Activated naive CD4-positive, alpha-beta T cell treated with anti-CD3 and anti-CD28 coated beads, Interleukin-2, amount 10 ng/mL, durations not matched to agents 7 days and 5 days (primary cell): ENCODE measurements around the gene GOLM1.
A peak's percentile ranks its signal among the peaks of the same experiment; 100 is the strongest.
"Not testable (repeated sequence)": the region's sequence is repeated elsewhere in the genome, so short reads cannot be mapped to it uniquely, and the experiment has no call there.

Experiments used
- CTCF ChIA-PET: fragments of 350-600 bp; sonication (Branson Sonifier 250); formaldehyde crosslinking; loops from one replicate; lab custom pipeline; 2021; ENCODE audit warnings: antibody characterized with exemption; lab: Charles Lee
- DNase-seq: peaks from one replicate; pipeline ENCODE4 v3.0.0-alpha.2; 2020
- H3K27ac Mint-ChIP-seq: one replicate; pipeline ENCODE4 v1.8.0; 2021; ENCODE audit warnings: mild to moderate bottlenecking, moderate library complexity, mixed read lengths
- H3K27me3 Mint-ChIP-seq: one replicate; pipeline ENCODE4 v1.8.0; 2021; ENCODE audit warnings: mild to moderate bottlenecking, mixed read lengths
- H3K36me3 Mint-ChIP-seq: one replicate; pipeline ENCODE4 v1.8.0; 2021; ENCODE audit warnings: mixed read lengths
- H3K4me1 Mint-ChIP-seq: one replicate; pipeline ENCODE4 v1.8.0; 2021; ENCODE audit warnings: mixed read lengths
- H3K4me3 Mint-ChIP-seq: one replicate; pipeline ENCODE4 v1.8.0; 2021; ENCODE audit warnings: mild to moderate bottlenecking, moderate library complexity, mixed read lengths
- H3K9me3 Mint-ChIP-seq: one replicate; pipeline ENCODE4 v1.8.0; 2021; ENCODE audit warnings: mixed read lengths

The GOLM1 gene

GRCh38 chr9:86098824-86099700 lies at the start of gene GOLM1:
TSS of gene GOLM1 (minus strand) at chr9:86099558. CDS start at chr9:86079320, 20,238 bp downstream.
- Mint-ChIP-seq H3K27me3 (peaks cover 71% of the 10 kb centered on the region), H3K4me3 (peak within 1 kb of the TSS; percentile 82), H3K9me3 (no peaks in the 10 kb centered on the region), H3K27ac (no peak within 1 kb of the TSS), H3K36me3 (no peaks in the 10 kb centered on the region), H3K4me1 (peaks cover 16% of the 10 kb centered on the region)
- DNase-seq = peak; percentile 46
- CTCF ChIA-PET = no interaction called here

GRCh38 chr9:86146671-86147070 lies 47.3 kb upstream of the GOLM1 start:
- H3K9me3 Mint-ChIP-seq, CTCF ChIA-PET, DNase-seq, H3K4me1 Mint-ChIP-seq, H3K36me3 Mint-ChIP-seq, H3K27me3 Mint-ChIP-seq, H3K27ac Mint-ChIP-seq, H3K4me3 Mint-ChIP-seq: not testable (repeated sequence)

- H3K36me3 Mint-ChIP-seq, DNase-seq, H3K27me3 Mint-ChIP-seq, CTCF ChIA-PET, H3K9me3 Mint-ChIP-seq, H3K27ac Mint-ChIP-seq, H3K4me1 Mint-ChIP-seq, H3K4me3 Mint-ChIP-seq: not testable (repeated sequence)
Observed at GRCh38 chr9:86145960-86146359, 46.6 kb upstream of the GOLM1 start.

- Mint-ChIP-seq H3K4me3 (no peak overlapping the region), H3K36me3 (no peaks in the 10 kb centered on the region)
- DNase-seq = no peak
Observed at GRCh38 chr9:86142973-86143372, 43.6 kb upstream of the GOLM1 start.

GRCh38 chr9:86141843-86142242 lies 42.5 kb upstream of the GOLM1 start:
- Mint-ChIP-seq H3K36me3 (no peaks in the 10 kb centered on the region), H3K27ac (no peak overlapping the region), H3K4me3 (no peak overlapping the region), H3K4me1 (no peaks in the 10 kb centered on the region), H3K27me3 (peaks cover 4% of the 10 kb centered on the region), H3K9me3 (peaks cover 5% of the 10 kb centered on the region)
- CTCF ChIA-PET = no interaction called here
- no peak for DNase-seq

More at GRCh38 chr9:86142973-86143372, 43.6 kb upstream of the GOLM1 start:
- H3K4me1 Mint-ChIP-seq = no peaks in the 10 kb centered on the region
- peaks cover 5% of the 10 kb centered on the region for H3K9me3 Mint-ChIP-seq
- no peak overlapping the region for H3K27ac Mint-ChIP-seq
- CTCF ChIA-PET = no interaction called here
- H3K27me3 Mint-ChIP-seq = peaks cover 4% of the 10 kb centered on the region

GRCh38 chr9:86135371-86135770 lies 36.0 kb upstream of the GOLM1 start:
- no peaks in the 10 kb centered on the region for H3K4me1 Mint-ChIP-seq
- DNase-seq = no peak
- no peak overlapping the region for H3K4me3 Mint-ChIP-seq
- CTCF ChIA-PET = no interaction called here
- no peaks in the 10 kb centered on the region for H3K36me3 Mint-ChIP-seq
- H3K27me3 Mint-ChIP-seq = no peaks in the 10 kb centered on the region
- H3K9me3 Mint-ChIP-seq = no peaks in the 10 kb centered on the region
- no peak overlapping the region for H3K27ac Mint-ChIP-seq

- Mint-ChIP-seq H3K4me3 (no peak overlapping the region), H3K27ac (no peak overlapping the region), H3K36me3 (no peaks in the 10 kb centered on the region), H3K27me3 (peaks cover 4% of the 10 kb centered on the region), H3K4me1 (no peaks in the 10 kb centered on the region), H3K9me3 (no peaks in the 10 kb centered on the region)
- CTCF ChIA-PET = no interaction called here
- DNase-seq = no peak
Observed at GRCh38 chr9:86134361-86134760, 35.0 kb upstream of the GOLM1 start.

GRCh38 chr9:86128235-86128822 lies 29.0 kb upstream of the GOLM1 start:
- no peak for DNase-seq
- Mint-ChIP-seq H3K9me3 (no peaks in the 10 kb centered on the region), H3K36me3 (no peaks in the 10 kb centered on the region), H3K4me3 (no peak overlapping the region), H3K27ac (no peak overlapping the region), H3K4me1 (no peaks in the 10 kb centered on the region), H3K27me3 (peaks cover 6% of the 10 kb centered on the region)
- CTCF ChIA-PET = no interaction called here

- Mint-ChIP-seq H3K27ac (no peak overlapping the region), H3K27me3 (peaks cover 6% of the 10 kb centered on the region), H3K36me3 (no peaks in the 10 kb centered on the region), H3K4me1 (no peaks in the 10 kb centered on the region), H3K4me3 (no peak overlapping the region), H3K9me3 (no peaks in the 10 kb centered on the region)
- CTCF ChIA-PET = no interaction called here
- no peak for DNase-seq
Observed at GRCh38 chr9:86126998-86127972, 27.9 kb upstream of the GOLM1 start.

- Mint-ChIP-seq H3K9me3 (no peaks in the 10 kb centered on the region), H3K4me1 (no peaks in the 10 kb centered on the region), H3K4me3 (no peak overlapping the region), H3K27ac (no peak overlapping the region), H3K27me3 (peaks cover 3% of the 10 kb centered on the region), H3K36me3 (no peaks in the 10 kb centered on the region)
- no peak for DNase-seq
- CTCF ChIA-PET = no interaction called here
Observed at GRCh38 chr9:86122311-86122710, 23.0 kb upstream of the GOLM1 start.

- H3K9me3 Mint-ChIP-seq = no peaks in the 10 kb centered on the region
- CTCF ChIA-PET = no interaction called here
- H3K4me3 Mint-ChIP-seq = no peak overlapping the region
- H3K36me3 Mint-ChIP-seq = no peaks in the 10 kb centered on the region
- peaks cover 3% of the 10 kb centered on the region for H3K27me3 Mint-ChIP-seq
- DNase-seq = no peak
- no peak overlapping the region for H3K27ac Mint-ChIP-seq
- H3K4me1 Mint-ChIP-seq = no peaks in the 10 kb centered on the region
Observed at GRCh38 chr9:86119457-86119856, 20.1 kb upstream of the GOLM1 start.

GRCh38 chr9:86116425-86116824 lies 17.1 kb upstream of the GOLM1 start:
- Mint-ChIP-seq H3K27me3 (peaks cover 9% of the 10 kb centered on the region), H3K27ac (no peak overlapping the region), H3K36me3 (no peaks in the 10 kb centered on the region), H3K9me3 (no peaks in the 10 kb centered on the region), H3K4me3 (no peak overlapping the region), H3K4me1 (no peaks in the 10 kb centered on the region)
- CTCF ChIA-PET = no interaction called here
- DNase-seq = no peak

- Mint-ChIP-seq H3K27ac (no peak overlapping the region), H3K4me1 (no peaks in the 10 kb centered on the region), H3K36me3 (no peaks in the 10 kb centered on the region), H3K4me3 (no peak overlapping the region), H3K27me3 (peaks cover 9% of the 10 kb centered on the region), H3K9me3 (no peaks in the 10 kb centered on the region)
- DNase-seq = no peak
- CTCF ChIA-PET = no interaction called here
Observed at GRCh38 chr9:86115886-86116285, 16.5 kb upstream of the GOLM1 start.

- no peaks in the 10 kb centered on the region for H3K9me3 Mint-ChIP-seq
- no peak overlapping the region for H3K4me3 Mint-ChIP-seq
Observed at GRCh38 chr9:86112057-86112456, 12.7 kb upstream of the GOLM1 start.

More at GRCh38 chr9:86112057-86112456, 12.7 kb upstream of the GOLM1 start:
- Mint-ChIP-seq H3K27me3 (peaks cover 15% of the 10 kb centered on the region), H3K36me3 (no peaks in the 10 kb centered on the region), H3K27ac (no peak overlapping the region), H3K4me1 (peaks cover 1% of the 10 kb centered on the region)
- no peak for DNase-seq
- CTCF ChIA-PET = no interaction called here
